ENCODE results near the gene WFDC10A.
"Not testable (repeated sequence)": the region's sequence is repeated elsewhere in the genome, so short reads cannot be mapped to it uniquely, and the experiment has no call there.

The WFDC10A gene

GRCh38 chr20:45629496-45630100 is at the start of gene WFDC10A:
TSS of gene WFDC10A (plus strand) at chr20:45629739. CDS start at chr20:45629814, 75 bp downstream.
- DNase-seq, result peak; percentile 60

GRCh38 chr20:45581702-45582101 is 47.8 kb upstream of the WFDC10A start:
- DNase-seq, result no peak

DNA sequence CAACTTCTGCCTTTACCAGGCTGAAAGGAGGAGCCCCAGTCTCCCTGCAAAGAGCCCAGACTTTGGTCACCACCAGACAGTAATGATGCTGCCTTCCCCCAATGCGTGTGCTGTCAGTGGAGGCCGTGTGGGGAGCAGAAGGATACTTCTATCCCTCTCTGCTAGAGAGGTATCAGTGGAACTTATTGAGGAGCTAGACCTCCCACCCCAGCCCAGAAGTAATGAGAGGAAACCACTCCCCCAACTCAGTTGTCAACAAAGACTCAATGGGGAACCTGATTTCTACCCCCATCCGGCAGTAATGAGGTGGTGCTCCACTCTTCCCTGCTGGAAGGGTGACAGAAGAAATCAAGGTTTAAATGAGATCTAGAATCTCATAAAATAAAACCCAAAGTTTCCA is 46.0 kb upstream of the WFDC10A start:
- DNase-seq, result no peak

- not testable (repeated sequence) for DNase-seq
These were observed 45.2 kb upstream of the WFDC10A start for GRCh38 chr20:45584294-45584693.

DNA sequence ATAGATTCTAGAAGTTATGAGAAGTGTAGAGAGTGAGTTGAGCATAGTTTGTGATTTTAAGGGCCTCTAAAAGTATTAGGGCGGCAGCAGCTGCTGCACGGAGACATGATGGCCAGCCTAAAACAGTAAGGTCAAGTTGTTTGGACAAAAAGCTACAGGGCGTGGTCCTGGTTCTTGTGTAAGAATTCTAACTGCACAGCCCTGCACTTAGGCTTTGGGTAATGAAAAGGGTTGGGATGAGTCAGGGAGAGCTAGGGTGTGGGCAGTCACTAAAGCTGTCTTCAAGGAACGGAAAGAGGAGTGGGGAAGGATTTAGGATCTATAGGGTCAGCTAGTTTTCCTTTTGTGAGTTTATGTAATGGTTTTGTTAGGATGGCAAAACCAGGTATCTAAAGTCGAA is 43.6 kb upstream of the WFDC10A start:
- DNase-seq, result not testable (repeated sequence)

- DNase-seq, result no peak
These were observed 40.7 kb upstream of the WFDC10A start for GRCh38 chr20:45588800-45589199.

DNA sequence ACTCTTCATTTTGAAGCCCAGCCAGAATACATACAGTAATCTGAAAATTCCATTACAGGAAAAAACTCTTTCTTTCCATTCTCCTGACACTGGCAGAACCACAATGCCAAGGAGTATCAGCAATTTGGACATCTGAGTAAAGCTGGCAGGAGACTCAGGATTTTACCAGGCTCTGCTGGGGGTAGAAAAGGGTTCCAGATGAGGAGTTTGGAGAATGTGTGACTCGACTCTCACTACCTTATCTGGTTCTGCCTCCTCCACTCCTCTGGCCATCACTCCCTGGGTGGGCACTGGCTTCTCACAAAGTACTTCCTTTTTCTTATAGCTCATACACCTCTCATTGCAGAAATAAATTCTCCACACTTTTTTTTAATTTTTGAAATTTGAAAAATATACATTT is 39.8 kb upstream of the WFDC10A start:
- no peak for DNase-seq

- peak; percentile 25 for DNase-seq
These were observed 36.9 kb upstream of the WFDC10A start for GRCh38 chr20:45592574-45593189.

- no peak for DNase-seq
These were observed 36.0 kb upstream of the WFDC10A start for GRCh38 chr20:45593498-45593897.

DNA sequence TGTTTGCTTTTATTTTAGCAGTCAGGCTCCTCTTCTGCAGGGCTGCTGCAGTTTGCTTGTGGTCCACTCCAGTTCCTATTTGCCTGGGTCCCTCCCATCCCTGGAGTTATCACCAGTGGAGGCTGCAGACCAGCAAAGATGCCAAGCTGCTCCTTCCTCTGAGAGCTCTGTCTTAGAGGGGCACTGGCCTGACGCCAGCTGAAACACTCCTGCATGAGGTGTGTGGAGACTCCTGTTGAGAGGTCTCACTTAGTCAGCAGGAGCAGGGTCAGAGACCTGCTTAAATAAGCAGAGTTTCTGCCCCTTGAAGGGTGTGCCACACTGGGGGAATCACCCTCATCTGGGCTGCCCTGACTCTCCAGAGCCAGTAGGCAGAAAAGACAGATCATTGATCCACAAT is 34.3 kb upstream of the WFDC10A start:
- no peak for DNase-seq

- no peak for DNase-seq
These were observed 21.7 kb upstream of the WFDC10A start for GRCh38 chr20:45607810-45608209.

DNA sequence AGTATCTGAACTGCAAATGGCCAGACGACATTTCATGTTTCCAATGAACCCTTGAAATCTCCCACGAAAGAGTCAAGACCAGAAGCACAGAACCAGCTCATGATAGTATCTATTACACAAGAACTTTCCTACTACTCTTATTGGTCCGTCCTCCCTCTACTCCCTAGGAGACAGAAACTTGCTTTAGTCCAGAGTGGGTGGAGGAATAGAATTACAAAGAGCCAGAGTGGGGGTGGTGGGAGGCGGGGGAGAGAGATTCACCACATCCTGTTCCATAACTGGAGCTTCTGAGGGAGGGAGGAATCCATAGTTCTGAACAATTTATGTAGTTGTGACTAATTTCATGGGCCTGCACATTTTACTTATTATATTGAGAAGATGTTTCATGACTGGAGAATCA is 18.5 kb upstream of the WFDC10A start:
- no peak for DNase-seq

GRCh38 chr20:45612314-45612713 is 17.2 kb upstream of the WFDC10A start:
- no peak for DNase-seq

DNA sequence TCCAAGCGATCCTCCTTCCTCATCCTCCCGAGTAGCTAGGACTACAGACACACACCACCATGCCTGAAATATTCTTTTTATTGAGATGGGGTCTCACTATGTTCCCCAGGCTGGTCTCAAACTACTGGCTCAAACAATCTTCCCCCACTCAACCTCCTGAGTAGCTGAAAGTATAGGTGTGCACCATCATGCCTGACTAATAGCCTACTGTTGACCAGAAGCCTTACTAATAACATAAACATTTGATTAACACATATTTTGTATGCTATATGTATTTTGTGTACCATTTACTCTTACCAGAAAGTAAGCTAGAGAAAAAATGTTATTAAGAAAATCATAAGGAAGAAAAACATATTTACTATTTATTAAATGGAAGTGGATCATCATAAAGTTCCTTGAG is 11.9 kb upstream of the WFDC10A start:
- DNase-seq, result no peak

- DNase-seq, result no peak
These were observed 7.9 kb upstream of the WFDC10A start for GRCh38 chr20:45621593-45621992.

DNA sequence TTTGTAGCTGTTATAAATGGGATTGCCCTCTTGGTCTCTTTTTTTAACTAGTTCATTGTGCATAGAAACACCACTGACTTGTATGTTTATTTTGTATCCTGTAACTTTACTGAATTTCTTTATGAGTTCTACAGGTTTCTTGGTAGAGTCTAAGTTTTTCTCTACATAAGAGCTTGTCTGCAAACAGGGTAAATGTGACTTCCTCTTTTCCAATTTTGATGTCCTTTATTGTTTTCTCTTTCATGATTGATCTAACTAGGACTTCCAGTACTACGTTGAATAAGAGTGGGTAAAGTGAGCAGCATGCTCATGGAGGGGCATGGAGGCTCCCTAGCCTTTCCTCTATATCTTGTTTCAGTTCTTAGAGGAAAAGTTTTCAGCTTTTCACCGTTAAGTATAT is 3.0 kb upstream of the WFDC10A start:
- no peak for DNase-seq

GRCh38 chr20:45630371-45630770 is 832 bp downstream of the WFDC10A start:
- no peak for DNase-seq

DNA sequence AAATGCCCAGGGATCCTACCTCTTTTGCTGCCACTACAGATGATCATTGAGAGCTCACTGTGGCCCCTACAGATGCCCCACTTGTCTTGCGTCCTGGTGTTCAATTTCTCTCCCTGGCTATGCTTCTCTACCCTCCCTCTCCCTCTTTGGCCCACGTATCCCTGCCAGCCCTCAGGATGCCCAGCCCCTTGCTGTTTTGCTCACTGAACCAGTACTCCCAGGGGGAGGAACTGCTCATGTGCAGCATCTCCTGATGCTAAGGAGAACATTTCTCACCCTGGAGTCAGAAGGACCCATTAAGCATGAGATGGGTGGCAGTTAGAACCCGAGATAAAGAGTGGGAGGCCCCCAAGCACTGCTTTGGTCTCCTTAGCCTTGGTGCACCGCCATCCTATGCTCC is 1.6 kb downstream of the WFDC10A start, which contains the start of gene WFDC9:
TSS of gene WFDC9 (minus strand) at position 101 of the 400 bp plus-strand sequence. CDS start 21,103 bp downstream, outside the sequence.
- DNase-seq, result no peak

DNA sequence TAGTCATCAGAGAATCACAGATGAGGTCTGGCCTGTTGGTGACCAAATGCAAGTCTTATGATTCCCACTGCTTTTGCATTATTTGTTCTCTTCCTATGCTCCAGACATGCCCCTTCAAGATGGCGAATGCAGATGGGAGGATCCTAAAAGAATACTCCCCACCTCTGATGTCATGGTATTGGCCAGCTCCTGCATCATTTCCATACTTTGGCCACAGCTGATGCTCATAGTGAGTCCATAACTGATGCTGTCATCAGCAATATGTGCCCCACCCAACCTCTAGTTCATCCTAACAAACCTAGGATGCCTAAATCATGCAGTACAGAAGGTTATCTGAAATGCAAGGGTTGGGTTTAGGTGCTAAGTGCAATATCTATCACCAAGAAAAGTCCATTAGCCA is 7.0 kb downstream of the WFDC10A start:
- DNase-seq, result no peak

DNA sequence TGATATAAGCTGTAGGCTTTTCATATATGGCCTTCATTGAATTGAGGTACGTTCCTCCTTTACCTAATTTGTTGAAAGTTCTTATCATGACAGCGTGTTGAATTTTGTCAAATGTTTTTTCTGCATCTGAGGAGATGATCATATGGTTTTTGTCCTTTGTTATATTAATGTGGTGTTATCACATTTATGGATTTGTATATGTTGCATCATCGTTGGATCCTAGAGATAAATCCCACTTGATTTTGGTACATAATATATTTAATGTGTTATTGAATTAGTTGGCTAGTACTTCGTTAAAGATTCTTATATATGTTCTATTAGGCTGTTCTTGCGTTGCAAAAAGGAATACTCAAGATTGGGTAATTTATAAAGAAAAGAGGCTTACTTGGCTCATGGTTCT is 10.1 kb downstream of the WFDC10A start:
- no peak for DNase-seq

DNA sequence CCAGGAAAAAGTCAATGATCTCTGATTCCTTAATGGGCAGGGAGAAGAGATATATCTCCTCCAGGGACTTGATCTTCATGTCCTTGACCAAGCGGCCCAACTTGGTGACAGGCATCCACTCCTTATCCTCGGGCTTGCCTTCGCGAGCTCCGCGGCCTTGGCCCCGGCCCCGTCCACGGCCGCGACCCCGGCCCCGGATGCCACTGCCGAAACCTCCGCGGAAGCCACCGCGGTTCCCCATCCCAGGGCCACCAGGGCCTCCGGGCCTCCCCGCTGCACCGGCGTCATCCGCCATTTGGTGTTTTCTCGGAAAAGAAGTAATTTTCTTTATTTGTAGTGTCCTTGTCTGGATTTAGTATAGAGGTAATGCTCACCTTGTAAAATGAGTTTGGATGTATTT is 11.5 kb downstream of the WFDC10A start:
- not testable (repeated sequence) for DNase-seq

GRCh38 chr20:45645869-45646268 is 16.3 kb downstream of the WFDC10A start:
- not testable (repeated sequence) for DNase-seq

GRCh38 chr20:45646875-45647274 is 17.3 kb downstream of the WFDC10A start:
- no peak for DNase-seq

DNA sequence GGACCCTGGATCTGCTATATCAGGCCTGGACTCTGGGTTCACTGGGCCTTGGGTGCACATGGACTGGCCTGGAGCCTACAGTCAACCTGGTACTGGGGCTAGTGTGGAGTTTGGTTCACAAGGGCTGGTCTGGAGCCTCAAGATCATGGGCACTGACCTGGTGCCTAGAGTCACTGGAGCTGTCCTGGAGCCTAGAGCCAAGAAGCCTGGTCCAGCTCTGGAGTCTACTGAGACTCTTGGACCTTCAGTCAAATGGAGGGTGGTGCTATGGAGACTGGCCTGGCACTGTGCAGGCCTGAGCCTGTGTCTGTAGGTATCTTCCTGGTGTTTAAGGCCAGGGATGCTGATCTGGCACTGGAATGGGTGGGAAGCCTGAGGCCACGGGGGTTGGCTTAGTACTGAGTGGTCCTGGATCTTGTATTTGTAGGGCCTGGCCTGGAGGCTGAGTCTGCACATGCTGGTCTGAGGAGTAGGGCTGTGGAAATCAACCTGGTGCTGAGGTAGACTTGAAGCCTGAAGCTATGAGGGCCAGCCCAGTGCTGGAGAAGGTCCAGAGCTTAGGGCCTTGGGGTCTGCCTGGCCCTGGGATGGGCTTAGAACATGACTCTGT is 18.0 kb downstream of the WFDC10A start:
- DNase-seq, result no peak
